Measurements from ENCODE around the gene CTDSPL. TPM values are rescaled to one million over a fixed set of nuclear protein-coding genes. Genes with fewer than 3 reads are reported as not detected.

The CTDSPL gene
- total and polyA plus RNA-seq, 2 of the 8 experiments (the other 6 are each of a cell fraction or from before 2014, with no cell fraction given), result 20.3 to 42.2 TPM

DNA sequence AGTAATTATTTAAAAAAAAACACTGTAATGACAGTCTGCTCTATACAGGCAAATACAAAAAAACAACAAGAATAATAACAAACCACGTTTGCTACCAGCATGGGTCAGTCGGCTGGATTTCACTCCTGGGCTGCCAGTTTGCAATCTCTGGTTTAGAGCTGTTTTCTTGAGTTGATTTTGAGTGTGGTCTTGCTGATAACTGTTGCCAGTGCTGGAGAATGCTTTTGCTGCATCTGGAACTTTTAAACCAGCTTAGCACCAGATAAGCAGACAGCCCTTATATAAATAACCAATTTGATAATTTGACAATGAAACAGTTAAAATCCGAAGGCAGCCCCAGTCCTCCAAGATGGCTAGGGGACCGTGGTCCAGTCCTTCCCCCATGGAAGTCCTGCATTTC lies 14.0 kb upstream of the CTDSPL start:
- WGBS, 2 experiments (ENCODE audit: extremely low coverage in 1 of 2, insufficient coverage in 1 of 2, insufficient read length in 1 of 2, insufficient replicate concordance in 2 of 2, low coverage in 1 of 2, low lambda C conversion rate in 2 of 2, missing lambda C conversion rate in 1 of 2), result 84% methylated on average over 4 of the region's 4 CpGs; no CpG with 5 or more reads in 1 of the 2 experiments
- H3K79me2 ChIP-seq (ENCODE audit: control insufficient read depth in 1 of 2, insufficient read depth in 2 of 2, low read length in 2 of 2), result no peaks in the 10 kb centered on the region
- CTCF ChIA-PET (ENCODE audit: partially characterized antibody), result interaction anchor here (0.6 kb wide), 1 partner anchor 616 kb away, joined by 3 read pairs; no protein-coding TSS in a partner anchor

More for the DNA sequence above, 14.0 kb upstream of the CTDSPL start:
- H3K36me3 ChIP-seq (ENCODE audit: control insufficient read depth in 2 of 4, insufficient read depth in 4 of 4, low read length in 3 of 4), result no peaks in the 10 kb centered on the region
- no peak overlapping the region for H4K8ac ChIP-seq (ENCODE audit: extremely low read depth, insufficient read depth, low read length)
- TF ChIP-seq FOSL1 (IDR thresholded peaks at IDR 0.05; ENCODE audit: insufficient read depth, low read depth, low read length), result no peak
- H2BK120ac ChIP-seq (replicated peaks; ENCODE audit: low read depth, low read length), result no peak overlapping the region
- POLR2A ChIA-PET (ENCODE audit: partially characterized antibody), result interaction anchor here (0.6 kb wide), 1 partner anchor 725 kb away, joined by 3 read pairs; no protein-coding TSS in a partner anchor
- no peak overlapping the region for H3K18ac ChIP-seq (ENCODE audit: extremely low read depth, low read length)
- H3K4ac ChIP-seq (replicated peaks; ENCODE audit: insufficient read length, low read depth, low read length), result no peak overlapping the region
- no peak overlapping the region for H3K27ac ChIP-seq (ENCODE audit: low read depth, low read length)
- H2AFZ ChIP-seq (ENCODE audit: low read length), result no peak overlapping the region
- H2BK15ac ChIP-seq (ENCODE audit: low read length), result no peak overlapping the region
- H3K27me3 ChIP-seq (replicated peaks in 1 of 4; ENCODE audit: control insufficient read depth in 3 of 4, extremely low read depth in 1 of 4, insufficient read depth in 3 of 4, low read length in 3 of 4), result no peaks in the 10 kb centered on the region
- H3K4me3 ChIP-seq (ENCODE audit: extremely low read depth in 1 of 4, insufficient read depth in 2 of 4, low read depth in 3 of 4, low read length in 4 of 4), result no peak overlapping the region
- H3K9me3 ChIP-seq (ENCODE audit: insufficient read depth in 2 of 2, low read depth in 1 of 2, low read length in 1 of 2), result peaks cover 0 to 3% of the 10 kb centered on the region in 2 experiments; a peak in 1 of 4 replicates
- no peak overlapping the region for H3K4me2 ChIP-seq (ENCODE audit: insufficient read depth in 1 of 2, low read depth in 2 of 2, low read length in 2 of 2)
- H3K79me1 ChIP-seq (ENCODE audit: low read depth, low read length), result no peaks in the 10 kb centered on the region
- peaks cover 0 to 2% (median under 1%) of the 10 kb centered on the region in 4 experiments; a peak in 3 of 7 replicates for H3K4me1 ChIP-seq (replicated peaks in 1 of 4; ENCODE audit: control insufficient read depth in 3 of 4, insufficient read depth in 4 of 4, low read length in 3 of 4)
- no peak overlapping the region for H3K56ac ChIP-seq (replicated peaks; ENCODE audit: insufficient read length, low read depth, low read length)
- H3K14ac ChIP-seq (ENCODE audit: insufficient read length), result no peak overlapping the region
- no peak overlapping the region for H3K23ac ChIP-seq (ENCODE audit: insufficient read length)
- H2BK20ac ChIP-seq (ENCODE audit: low read length), result no peak overlapping the region
- H3K23me2 ChIP-seq (ENCODE audit: low read depth, low read length), result no peaks in the 10 kb centered on the region
- FAIRE-seq (no peak), DNase-seq (ENCODE audit: low read depth in 1 of 2, low spot score in 2 of 2) (no peak)
- no peak overlapping the region for H3K9ac ChIP-seq (replicated peaks in 1 of 4; ENCODE audit: extremely low read depth in 1 of 4, low read depth in 3 of 4, low read length in 3 of 4)
- H4K5ac ChIP-seq (ENCODE audit: insufficient read length, low read depth, low read length), result no peak overlapping the region
- no peak overlapping the region for H2BK5ac ChIP-seq (ENCODE audit: low read depth, low read length)
- no peak overlapping the region for H2BK12ac ChIP-seq (ENCODE audit: low read depth, low read length)
- no peak overlapping the region for H4K91ac ChIP-seq (replicated peaks; ENCODE audit: insufficient read length, low read length)
- no peaks in the 10 kb centered on the region for H4K20me1 ChIP-seq (replicated peaks in 1 of 2; ENCODE audit: control insufficient read depth in 1 of 2, insufficient read depth in 2 of 2, low read length in 2 of 2)
- H2AK5ac ChIP-seq (ENCODE audit: low read depth, low read length), result no peak overlapping the region
